WERI-Rb-1 (cell line): Measurements from ENCODE around the gene SIX3.

Source experiments
- DNase-seq: peaks from one replicate; pipeline ENCODE4 v3.0.0-alpha.2; 2020
- H3K27ac ChIP-seq: fragments of 250-450 bp; sonication (Bioruptor Pico); 2 replicates; pipeline ENCODE4 v1.5.1; 2020; ENCODE audit warnings: mild to moderate bottlenecking, moderate library complexity
- H3K27me3 ChIP-seq: fragments of 250-450 bp; sonication (Bioruptor Pico); 2 replicates; pipeline ENCODE4 v1.5.1; 2021; ENCODE audit warnings: mild to moderate bottlenecking, low read depth, moderate library complexity; ENCODE audit not compliant: insufficient read depth, severe bottlenecking
- H3K36me3 ChIP-seq: fragments of 250-450 bp; sonication (Bioruptor Pico); 2 replicates; pipeline ENCODE4 v1.5.1; 2020; ENCODE audit warnings: mild to moderate bottlenecking, moderate library complexity
- H3K4me3 ChIP-seq: 2 replicates; pipeline ENCODE4 v1.5.1; 2011; ENCODE audit warnings: low read depth, mild to moderate bottlenecking, control low read depth, low read length
- H3K9me3 ChIP-seq: fragments of 250-450 bp; sonication (Bioruptor Pico); 2 replicates; pipeline ENCODE4 v1.5.1; 2021; ENCODE audit warnings: mild to moderate bottlenecking, moderate library complexity; ENCODE audit not compliant: severe bottlenecking
- CTCF ChIP-seq: IDR thresholded peaks from 2 replicates; pipeline ENCODE4 v1.5.1; 2011; ENCODE audit warnings: low read depth, mild to moderate bottlenecking, control low read depth, inconsistent platforms, low read length

SIX3 gene

GRCh38 chr2:44936275-44936674 is 5.2 kb upstream of the SIX3 start:
- no peaks in the 10 kb centered on the region for H3K9me3 ChIP-seq
- peak overlapping the region; percentile 97 for H3K27ac ChIP-seq
- H3K36me3 ChIP-seq = peaks cover 33% of the 10 kb centered on the region
- TF ChIP-seq CTCF = no peak
- peak overlapping the region; percentile 86 for H3K4me3 ChIP-seq
- no peak for DNase-seq
- no peaks in the 10 kb centered on the region for H3K27me3 ChIP-seq

- H3K9me3 ChIP-seq = no peaks in the 10 kb centered on the region
- peaks cover 30% of the 10 kb centered on the region for H3K36me3 ChIP-seq
- H3K4me3 ChIP-seq = peak overlapping the region; percentile 82
- no peak for TF ChIP-seq CTCF
- H3K27ac ChIP-seq = peak overlapping the region; percentile 97
- no peaks in the 10 kb centered on the region for H3K27me3 ChIP-seq
- peak; percentile 53 for DNase-seq
Measured at GRCh38 chr2:44936715-44937687, 4.5 kb upstream of the SIX3 start.

- H3K27me3 ChIP-seq = no peaks in the 10 kb centered on the region
Measured at GRCh38 chr2:44937688-44938240, 3.7 kb upstream of the SIX3 start.

GRCh38 chr2:44938287-44939105 is 3.0 kb upstream of the SIX3 start:
- H3K4me3 ChIP-seq = peak overlapping the region; percentile 82

More at GRCh38 chr2:44937688-44938240, 3.7 kb upstream of the SIX3 start:
- peak overlapping the region; percentile 97 for H3K27ac ChIP-seq
- DNase-seq = peak; percentile 97
- H3K4me3 ChIP-seq = peak overlapping the region; percentile 82
- peaks cover 29% of the 10 kb centered on the region for H3K36me3 ChIP-seq
- TF ChIP-seq CTCF = peak; percentile 64
- no peaks in the 10 kb centered on the region for H3K9me3 ChIP-seq

More at GRCh38 chr2:44938287-44939105, 3.0 kb upstream of the SIX3 start:
- no peak for TF ChIP-seq CTCF
- Histone ChIP-seq H3K36me3 (peaks cover 29% of the 10 kb centered on the region), H3K27me3 (no peaks in the 10 kb centered on the region), H3K27ac (peak overlapping the region; percentile 97), H3K9me3 (no peaks in the 10 kb centered on the region)
- DNase-seq = no peak
